HepG2 (cell line): ENCODE results near the gene CCDC85A. TPM values are rescaled to one million over a fixed set of nuclear protein-coding genes. Genes with fewer than 3 reads are reported as not detected.

ENCODE experiments used
- ATAC-seq: fragments of 200-7000 bp; cut with Tn5 transposase; 3 replicates; pipeline ENCODE4 v1.9.1; 2020; ENCODE audit warnings: mild to moderate bottlenecking, moderate library complexity
- BruUV-seq: library from RNA; stranded (reverse); fragments of 400-500 nt; replicated peaks from 2 replicates; lab custom pipeline; 2021; lab: Mats Ljungman, UMichigan
- CTCF ChIA-PET: fragments of 300-600 bp; formaldehyde crosslinking; extraction: SDS; loops from one replicate; lab custom pipeline; 2021; ENCODE audit warnings: low total read pairs, inconsistent platforms, low intra/inter-chr PET ratio; lab: Yijun Ruan, JAX
- POLR2A ChIA-PET: fragments of 350-600 bp; sonication (Branson Sonifier 250); formaldehyde crosslinking; loops from one replicate; lab custom pipeline; 2020; ENCODE audit warnings: antibody characterized with exemption, inconsistent platforms; lab: Yijun Ruan, JAX
- DNase-seq: peaks from one replicate; pipeline ENCODE4 v3.0.0-alpha.2; 2015; ENCODE audit warnings: low spot score
- FAIRE-seq: peaks from 3 replicates; lab custom pipeline; 2011; peaks lifted over from hg19 to GRCh38; lab: Jason Lieb, UNC
- H2AFZ ChIP-seq: one replicate; pipeline ENCODE4 v1.6.1; 2011; ENCODE audit warnings: low read length, inconsistent platforms
- H3K27ac ChIP-seq: fragments of 300-600 bp; 3 replicates; pipeline ENCODE4 v1.8.0; 2011; ENCODE audit warnings: mixed run types, mild to moderate bottlenecking, mixed read lengths, low read length, inconsistent platforms; ENCODE audit not compliant: insufficient read depth; ENCODE audit errors: extremely low read length
- H3K27me3 ChIP-seq, 2 experiments: fragments of 200-600 bp in 1 of 2; 2 replicates in 1 of 2; 3 replicates in 1 of 2; pipeline versions ENCODE4 v1.6.0 to v1.8.0; 2011; ENCODE audit warnings: low read length in 2 of 2, mild to moderate bottlenecking in 2 of 2, moderate library complexity in 2 of 2, inconsistent platforms in 1 of 2; ENCODE audit not compliant: insufficient read depth in 2 of 2, control insufficient read depth in 1 of 2
- H3K36me3 ChIP-seq, 2 experiments: fragments of 200-600 bp in 1 of 2; replicated peaks in 1 of 2; 2 replicates in 1 of 2; 3 replicates in 1 of 2; pipeline versions ENCODE4 v1.5.1 to v1.8.0; 2011; ENCODE audit warnings: low read length in 2 of 2, inconsistent platforms in 1 of 2; ENCODE audit not compliant: insufficient read depth in 2 of 2, control insufficient read depth in 1 of 2
- H3K4me1 ChIP-seq: 2 replicates; pipeline ENCODE4 v1.5.1; 2012; ENCODE audit warnings: low read length, inconsistent platforms; ENCODE audit not compliant: insufficient read depth
- H3K4me2 ChIP-seq: 2 replicates; pipeline ENCODE4 v1.6.0; 2011; ENCODE audit warnings: low read depth, low read length, inconsistent platforms
- H3K4me3 ChIP-seq, 3 experiments: fragments of 200-600 bp in 1 of 3; sonication (generic), shearing (Covaris generic) in 1 of 3; replicated peaks in 1 of 3; 2 replicates each; pipeline ENCODE4 v1.5.1; 2011 to 2016; ENCODE audit warnings: low read length in 3 of 3, inconsistent platforms in 2 of 3, low read depth in 2 of 3, mild to moderate bottlenecking in 2 of 3, control low read depth in 1 of 3, mixed read lengths in 1 of 3; ENCODE audit not compliant: insufficient read depth in 1 of 3
- H3K79me2 ChIP-seq: one replicate; pipeline ENCODE4 v1.6.1; 2011; ENCODE audit warnings: low read length, inconsistent platforms; ENCODE audit not compliant: insufficient read depth
- H3K9ac ChIP-seq: 2 replicates; pipeline ENCODE4 v1.6.0; 2011; ENCODE audit warnings: mild to moderate bottlenecking, low read depth, low read length, inconsistent platforms; ENCODE audit not compliant: insufficient read depth
- H3K9me3 ChIP-seq: 2 replicates; pipeline ENCODE4 v1.5.1; 2012; ENCODE audit warnings: mild to moderate bottlenecking, low read length
- H4K20me1 ChIP-seq: 2 replicates; pipeline ENCODE4 v1.6.0; 2011; ENCODE audit warnings: inconsistent platforms, mild to moderate bottlenecking, low read length, moderate library complexity; ENCODE audit not compliant: insufficient read depth
- CENPT ChIP-seq: sonication (generic); formaldehyde crosslinking; IDR thresholded peaks from 2 replicates; pipeline ENCODE4 v1.8.0; 2022; ENCODE audit warnings: low read depth, mild to moderate bottlenecking, moderate library complexity, missing genetic modification reagents
- TBX2 ChIP-seq: sonication (generic); formaldehyde crosslinking; IDR thresholded peaks from 2 replicates; pipeline ENCODE4 v1.5.0; 2020; ENCODE audit warnings: missing genetic modification reagents, mild to moderate bottlenecking, borderline replicate concordance
- ZGPAT ChIP-seq: IDR thresholded peaks from 2 replicates; pipeline ENCODE4 v1.6.1; 2016; ENCODE audit warnings: mild to moderate bottlenecking
- ZUFSP ChIP-seq: sonication (generic); formaldehyde crosslinking; IDR thresholded peaks from 2 replicates; pipeline ENCODE4 v1.9.0; 2021; ENCODE audit warnings: missing genetic modification reagents, mild to moderate bottlenecking, borderline replicate concordance
- WGBS: methylation state at CpG from one replicate; pipeline ENCODE4 v1.1.6; 2017; ENCODE audit warnings: low lambda C conversion rate; 5-methylcytosine and 5-hydroxymethylcytosine counted together
- in situ Hi-C: cut with HindIII; loops from 2 replicates; pipeline ENCODE4 v1.10.0; 2017; ENCODE audit warnings: low pct_unique_long_range_greater_than_20kb; ENCODE audit not compliant: extremely low pct_ligation_motif_present
- intact Hi-C: fragments of 100-400 bp; cut with micrococcal nuclease; formaldehyde crosslinking; loops from one replicate; pipeline ENCODE4 v1.10.0; 2022; ENCODE audit not compliant: unreplicated experiment
- polyA plus RNA-seq, 8 experiments: library from polyadenylated mRNA; depleted of rRNA in 3 of 8; stranded (reverse) in 7 of 8; unstranded in 1 of 8; fragments of >200 nt; fragmentation: Illumina TruSeq in 4 of 8; extraction: Trizol in 4 of 8; gene quantifications; 2 replicates each; pipeline versions ENCODE4 v1.2.1 to v1.2.3, GENCODE V29; 2011 to 2016; ENCODE audit warnings: low read depth in 4 of 8, missing spikeins in 1 of 8, mixed read lengths in 1 of 8; ENCODE audit not compliant: insufficient read depth in 1 of 8
- total RNA-seq, 5 experiments: library from RNA; depleted of rRNA; stranded (reverse); fragments of >200 nt; fragmentation: Illumina TruSeq; extraction: Trizol; gene quantifications; 2 replicates each; pipeline ENCODE4 v1.2.3, GENCODE V29; 2016; ENCODE audit warnings: low read depth in 1 of 5

The CCDC85A gene
- total and polyA plus RNA-seq, 2 of the 13 experiments (the other 11 are each of a cell fraction or from before 2014, with no cell fraction given): not detected

GRCh38 chr2:56263876-56264275 is 80.1 kb downstream of the CCDC85A start (continued):
- no peak for TF ChIP-seq TBX2
- no peak for TF ChIP-seq ZUFSP (CRISPR knock-in tag)

- H3K4me1 ChIP-seq: no peaks in the 10 kb centered on the region
- no peak overlapping the region for H2AFZ ChIP-seq
- 11% methylated on average over 5 of the region's 5 CpGs for WGBS
- H4K20me1 ChIP-seq: no peaks in the 10 kb centered on the region
- no peak overlapping the region for H3K27ac ChIP-seq
- H3K36me3 ChIP-seq: no peaks in the 10 kb centered on the region
- no peaks in the 10 kb centered on the region for H3K27me3 ChIP-seq
- TF ChIP-seq ZGPAT (CRISPR knock-in tag): no peak
- TF ChIP-seq CENPT (CRISPR knock-in tag): no peak
- no peak overlapping the region for H3K9ac ChIP-seq
- no peaks in the 10 kb centered on the region for H3K9me3 ChIP-seq
- no peak overlapping the region for H3K4me2 ChIP-seq
- in situ Hi-C loops (no loop called here), intact Hi-C loops (no loop called here)
- H3K79me2 ChIP-seq: no peaks in the 10 kb centered on the region
- FAIRE-seq (no peak), ATAC-seq (no peak), DNase-seq (no peak)
- ChIA-PET CTCF (no interaction called here), POLR2A (no interaction called here)
- H3K4me3 ChIP-seq: no peak overlapping the region
- BruUV-seq: no TSS peak
Measured at GRCh38 chr2:56266761-56267414, 83.1 kb downstream of the CCDC85A start.
